ACC112 (cell line): ENCODE results near the gene KLHL4.
"Not testable (repeated sequence)": the region's sequence is repeated elsewhere in the genome, so short reads cannot be mapped to it uniquely, and the experiment has no call there.

Experiments
- H2AFZ ChIP-seq: fragments of 200-600 bp; sonication (generic); one replicate; pipeline ENCODE4 v1.6.0; 2017; ENCODE audit warnings: antibody characterized with exemption, low read length; ENCODE audit not compliant: unreplicated experiment
- H3K27ac ChIP-seq: fragments of 200-600 bp; sonication (generic); 2 replicates; pipeline ENCODE4 v1.5.1; 2014; ENCODE audit warnings: low read depth, mild to moderate bottlenecking, antibody characterized with exemption, low read length, moderate library complexity
- H3K27me3 ChIP-seq: fragments of 200-600 bp; sonication (generic); 2 replicates; pipeline ENCODE4 v1.6.1; 2014; ENCODE audit warnings: mild to moderate bottlenecking, antibody characterized with exemption, low read length, moderate library complexity, mixed read lengths; ENCODE audit not compliant: insufficient read depth
- H3K36me3 ChIP-seq: fragments of 200-600 bp; sonication (generic); 2 replicates; pipeline ENCODE4 v1.6.1; 2016; ENCODE audit warnings: mild to moderate bottlenecking, antibody characterized with exemption, low read length, moderate library complexity, mixed read lengths; ENCODE audit not compliant: insufficient read depth
- H3K4me1 ChIP-seq: fragments of 200-600 bp; sonication (generic); one replicate; pipeline ENCODE4 v1.6.1; 2016; ENCODE audit warnings: low read length, mixed read lengths; ENCODE audit not compliant: insufficient read depth, unreplicated experiment, control insufficient read depth
- H3K4me3 ChIP-seq: fragments of 200-600 bp; sonication (generic); 2 replicates; pipeline ENCODE4 v1.5.1; 2014; ENCODE audit warnings: mild to moderate bottlenecking, low read depth, low read length
- H3K79me2 ChIP-seq: fragments of 200-600 bp; sonication (generic); one replicate; pipeline ENCODE4 v1.6.0; 2016; ENCODE audit warnings: low read length; ENCODE audit not compliant: control insufficient read depth, unreplicated experiment, insufficient read depth

Gene KLHL4

GRCh38 chrX:87517571-87518141 lies at the start of gene KLHL4:
Gene KLHL4 (plus strand): TSS chrX:87517802. CDS start chrX:87517894, 92 bp downstream.
- Histone ChIP-seq H2AFZ (peak within 1 kb of the TSS; percentile 79), H3K27me3 (no peaks in the 10 kb centered on the region), H3K4me3 (peak within 1 kb of the TSS; percentile 89), H3K4me1 (peaks cover 37% of the 10 kb centered on the region), H3K79me2 (peaks cover 28% of the 10 kb centered on the region), H3K36me3 (no peaks in the 10 kb centered on the region), H3K27ac (peak within 1 kb of the TSS; percentile 66)

- Histone ChIP-seq H3K27ac (no peak overlapping the region), H2AFZ (no peak overlapping the region), H3K4me1 (no peaks in the 10 kb centered on the region), H3K27me3 (no peaks in the 10 kb centered on the region), H3K36me3 (no peaks in the 10 kb centered on the region), H3K79me2 (no peaks in the 10 kb centered on the region), H3K4me3 (no peak overlapping the region)
Measured at GRCh38 chrX:87468941-87469340, 48.7 kb upstream of the KLHL4 start.

- Histone ChIP-seq H3K79me2 (no peaks in the 10 kb centered on the region), H3K27ac (no peak overlapping the region), H3K36me3 (no peaks in the 10 kb centered on the region), H3K27me3 (no peaks in the 10 kb centered on the region), H3K4me1 (no peaks in the 10 kb centered on the region), H3K4me3 (no peak overlapping the region), H2AFZ (no peak overlapping the region)
Measured at GRCh38 chrX:87475793-87476192, 41.8 kb upstream of the KLHL4 start.

- H2AFZ ChIP-seq, H3K4me3 ChIP-seq, H3K27me3 ChIP-seq: not testable (repeated sequence)
Measured at GRCh38 chrX:87478703-87479102, 38.9 kb upstream of the KLHL4 start.

GRCh38 chrX:87489071-87489470 lies 28.5 kb upstream of the KLHL4 start:
- no peak overlapping the region for H2AFZ ChIP-seq
- no peak overlapping the region for H3K4me3 ChIP-seq
- no peak overlapping the region for H3K27ac ChIP-seq
- H3K27me3 ChIP-seq: no peaks in the 10 kb centered on the region
- peaks cover 8% of the 10 kb centered on the region for H3K4me1 ChIP-seq
- H3K79me2 ChIP-seq: no peaks in the 10 kb centered on the region
- no peaks in the 10 kb centered on the region for H3K36me3 ChIP-seq

More at GRCh38 chrX:87478703-87479102, 38.9 kb upstream of the KLHL4 start:
- H3K36me3 ChIP-seq, H3K27ac ChIP-seq, H3K79me2 ChIP-seq, H3K4me1 ChIP-seq: not testable (repeated sequence)

- H3K36me3 ChIP-seq: no peaks in the 10 kb centered on the region
- H3K27me3 ChIP-seq: no peaks in the 10 kb centered on the region
Measured at GRCh38 chrX:87515836-87516235, 1.8 kb upstream of the KLHL4 start.

GRCh38 chrX:87516717-87517121 lies 883 bp upstream of the KLHL4 start:
- no peaks in the 10 kb centered on the region for H3K36me3 ChIP-seq
- H3K4me1 ChIP-seq: peaks cover 33% of the 10 kb centered on the region
- H3K79me2 ChIP-seq: peaks cover 20% of the 10 kb centered on the region
- no peaks in the 10 kb centered on the region for H3K27me3 ChIP-seq
- H3K27ac ChIP-seq: peak overlapping the region; percentile 66
- H2AFZ ChIP-seq: no peak overlapping the region
- H3K4me3 ChIP-seq: peak overlapping the region; percentile 89

More at GRCh38 chrX:87515836-87516235, 1.8 kb upstream of the KLHL4 start:
- H2AFZ ChIP-seq: no peak overlapping the region
- no peak overlapping the region for H3K4me3 ChIP-seq
- peaks cover 29% of the 10 kb centered on the region for H3K4me1 ChIP-seq
- peaks cover 16% of the 10 kb centered on the region for H3K79me2 ChIP-seq
- H3K27ac ChIP-seq: peak overlapping the region; percentile 66

GRCh38 chrX:87518504-87518903 lies 902 bp downstream of the KLHL4 start:
- H2AFZ ChIP-seq: peak overlapping the region; percentile 79
- no peaks in the 10 kb centered on the region for H3K36me3 ChIP-seq
- H3K27ac ChIP-seq: peak overlapping the region; percentile 66
- H3K4me3 ChIP-seq: peak overlapping the region; percentile 89
- no peaks in the 10 kb centered on the region for H3K27me3 ChIP-seq
- peaks cover 33% of the 10 kb centered on the region for H3K79me2 ChIP-seq
- H3K4me1 ChIP-seq: peaks cover 37% of the 10 kb centered on the region

GRCh38 chrX:87525771-87526229 lies 8.2 kb downstream of the KLHL4 start:
- Histone ChIP-seq H3K4me1 (peaks cover 27% of the 10 kb centered on the region), H3K27ac (peak overlapping the region; percentile 73), H3K27me3 (no peaks in the 10 kb centered on the region), H2AFZ (peak overlapping the region; percentile 65), H3K4me3 (peak overlapping the region; percentile 58), H3K79me2 (peaks cover 20% of the 10 kb centered on the region), H3K36me3 (no peaks in the 10 kb centered on the region)

- H3K4me3 ChIP-seq: peak overlapping the region; percentile 58
- peak overlapping the region; percentile 65 for H2AFZ ChIP-seq
- H3K27ac ChIP-seq: peak overlapping the region; percentile 73
- H3K4me1 ChIP-seq: peaks cover 26% of the 10 kb centered on the region
- H3K36me3 ChIP-seq: no peaks in the 10 kb centered on the region
- peaks cover 17% of the 10 kb centered on the region for H3K79me2 ChIP-seq
- no peaks in the 10 kb centered on the region for H3K27me3 ChIP-seq
Measured at GRCh38 chrX:87526281-87526680, 8.7 kb downstream of the KLHL4 start.

- no peaks in the 10 kb centered on the region for H3K36me3 ChIP-seq
- H3K27ac ChIP-seq: no peak overlapping the region
- peaks cover 19% of the 10 kb centered on the region for H3K4me1 ChIP-seq
- peaks cover 3% of the 10 kb centered on the region for H3K79me2 ChIP-seq
- H2AFZ ChIP-seq: no peak overlapping the region
- H3K4me3 ChIP-seq: no peak overlapping the region
- no peaks in the 10 kb centered on the region for H3K27me3 ChIP-seq
Measured at GRCh38 chrX:87528487-87528886, 10.9 kb downstream of the KLHL4 start.
